ENCODE measurements around the gene DLG1. TPM values are rescaled to one million over a fixed set of nuclear protein-coding genes. Genes with fewer than 3 reads are reported as not detected.

DLG1 gene
- total and polyA plus RNA-seq, 2 of the 4 experiments (the other 2 are of a cell fraction), result 21.2 to 57.7 TPM

DNA sequence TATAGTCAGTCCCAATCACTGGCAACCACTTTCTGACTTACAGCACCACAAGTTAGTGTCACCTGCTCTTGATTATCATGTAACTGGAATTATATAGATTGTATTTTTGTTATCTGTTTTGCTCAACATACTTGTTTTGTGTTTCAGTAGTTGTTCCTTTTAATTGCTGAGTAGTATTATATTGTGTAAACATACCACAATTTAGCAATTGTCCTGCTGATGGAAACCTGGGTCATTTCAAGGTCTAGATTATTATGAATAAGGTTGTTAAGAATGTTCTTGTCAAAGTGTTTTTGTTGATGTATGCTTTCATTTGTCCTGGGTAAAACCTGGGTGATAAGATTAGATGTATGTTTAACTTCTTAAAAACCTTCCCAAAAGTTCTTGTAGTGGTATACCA is 186.7 kb downstream of the DLG1 start:
- no peak overlapping the region for H3K18ac ChIP-seq (ENCODE audit: low read depth, low read length)
- no peak overlapping the region for H2AFZ ChIP-seq (replicated peaks; ENCODE audit: low read length, poor library complexity)
- no peaks in the 10 kb centered on the region for H4K20me1 ChIP-seq (ENCODE audit: insufficient read depth, low read length)
- intact Hi-C loops (cut with micrococcal nuclease) (no loop called here), dilution Hi-C loops (cut with HindIII; ENCODE audit: low sequenced_read_pairs, unreplicated experiment) (no loop called here), in situ Hi-C loops (cut with MboI; ENCODE audit: low sequenced_read_pairs) (no loop called here)
- no peak overlapping the region for H3K4me3 ChIP-seq (ENCODE audit: insufficient read depth, low read depth, low read length)
- no peak overlapping the region for H3K4me2 ChIP-seq (ENCODE audit: low read depth, low read length)
- no peak overlapping the region for H4K5ac ChIP-seq (ENCODE audit: low read depth, low read length)
- H3K9ac ChIP-seq (ENCODE audit: low read depth, low read length), result no peak overlapping the region
- no peak overlapping the region for H3K4ac ChIP-seq (ENCODE audit: low read depth, low read length)
- no peak overlapping the region for H3K14ac ChIP-seq (replicated peaks; ENCODE audit: low read depth, low read length)
- H3K27ac ChIP-seq (ENCODE audit: insufficient read depth, low read length), result no peak overlapping the region
- no peak overlapping the region for H3K23ac ChIP-seq (ENCODE audit: low read depth, low read length)
- no peaks in the 10 kb centered on the region for H3K4me1 ChIP-seq (ENCODE audit: control insufficient read depth, insufficient read depth, low read length)
- H3K36me3 ChIP-seq (ENCODE audit: control insufficient read depth, insufficient read depth, low read length), result peaks cover 7% of the 10 kb centered on the region
- H3K9me1 ChIP-seq (ENCODE audit: insufficient read depth, low read length), result no peaks in the 10 kb centered on the region
- ATAC-seq (ENCODE audit: low read depth), result no peak
- H2BK15ac ChIP-seq (ENCODE audit: low read depth, low read length), result no peak overlapping the region
- H4K91ac ChIP-seq (ENCODE audit: insufficient read depth, low read depth, low read length), result no peak overlapping the region
- peaks cover 8 to 9% of the 10 kb centered on the region in 2 experiments; a peak in 2 of 4 replicates for H3K79me1 ChIP-seq (ENCODE audit: low read depth in 1 of 2, low read length in 2 of 2)
- ChIA-PET CTCF (no interaction called here), POLR2A (ENCODE audit: unreplicated experiment) (no interaction called here)
- H2AK9ac ChIP-seq (replicated peaks; ENCODE audit: low read depth, low read length, poor library complexity), result no peak overlapping the region
- TF ChIP-seq, protein P1, sequence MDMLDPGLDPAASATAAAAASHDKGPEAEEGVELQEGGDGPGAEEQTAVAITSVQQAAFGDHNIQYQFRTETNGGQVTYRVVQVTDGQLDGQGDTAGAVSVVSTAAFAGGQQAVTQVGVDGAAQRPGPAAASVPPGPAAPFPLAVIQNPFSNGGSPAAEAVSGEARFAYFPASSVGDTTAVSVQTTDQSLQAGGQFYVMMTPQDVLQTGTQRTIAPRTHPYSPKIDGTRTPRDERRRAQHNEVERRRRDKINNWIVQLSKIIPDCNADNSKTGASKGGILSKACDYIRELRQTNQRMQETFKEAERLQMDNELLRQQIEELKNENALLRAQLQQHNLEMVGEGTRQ (IDR thresholded peaks at IDR 0.05; ENCODE audit: low read depth, low read length), result no peak
- TF ChIP-seq CEBPB (IDR thresholded peaks at IDR 0.05; ENCODE audit: low read depth, low read length), result no peak
- no peak for TF ChIP-seq FOS (IDR thresholded peaks at IDR 0.05; ENCODE audit: low read depth, low read length)
- TF ChIP-seq RFX5 (IDR thresholded peaks at IDR 0.05; ENCODE audit: low read depth, low read length), result no peak
- no peak for TF ChIP-seq MAFK (IDR thresholded peaks at IDR 0.05; ENCODE audit: low read depth, low read length)
- no peak for TF ChIP-seq BHLHE40 (IDR thresholded peaks at IDR 0.05; ENCODE audit: low read depth, low read length)
- TF ChIP-seq SMC3 (IDR thresholded peaks at IDR 0.05; ENCODE audit: low read depth, low read length), result no peak
- TF ChIP-seq, protein P2, sequence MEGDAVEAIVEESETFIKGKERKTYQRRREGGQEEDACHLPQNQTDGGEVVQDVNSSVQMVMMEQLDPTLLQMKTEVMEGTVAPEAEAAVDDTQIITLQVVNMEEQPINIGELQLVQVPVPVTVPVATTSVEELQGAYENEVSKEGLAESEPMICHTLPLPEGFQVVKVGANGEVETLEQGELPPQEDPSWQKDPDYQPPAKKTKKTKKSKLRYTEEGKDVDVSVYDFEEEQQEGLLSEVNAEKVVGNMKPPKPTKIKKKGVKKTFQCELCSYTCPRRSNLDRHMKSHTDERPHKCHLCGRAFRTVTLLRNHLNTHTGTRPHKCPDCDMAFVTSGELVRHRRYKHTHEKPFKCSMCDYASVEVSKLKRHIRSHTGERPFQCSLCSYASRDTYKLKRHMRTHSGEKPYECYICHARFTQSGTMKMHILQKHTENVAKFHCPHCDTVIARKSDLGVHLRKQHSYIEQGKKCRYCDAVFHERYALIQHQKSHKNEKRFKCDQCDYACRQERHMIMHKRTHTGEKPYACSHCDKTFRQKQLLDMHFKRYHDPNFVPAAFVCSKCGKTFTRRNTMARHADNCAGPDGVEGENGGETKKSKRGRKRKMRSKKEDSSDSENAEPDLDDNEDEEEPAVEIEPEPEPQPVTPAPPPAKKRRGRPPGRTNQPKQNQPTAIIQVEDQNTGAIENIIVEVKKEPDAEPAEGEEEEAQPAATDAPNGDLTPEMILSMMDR (conservative IDR thresholded peaks at IDR 0.05; ENCODE audit: low read depth, low read length), result no peak
- no TSS peak for BruUV-seq (replicated peaks)
- no peak for DNase-seq
- no peak overlapping the region for H2BK20ac ChIP-seq (ENCODE audit: low read depth, low read length)
- no peaks in the 10 kb centered on the region for H3K9me3 ChIP-seq (ENCODE audit: control insufficient read depth, insufficient read depth, low read length)
- H3K27me3 ChIP-seq (ENCODE audit: control insufficient read depth, insufficient read depth, low read length), result no peaks in the 10 kb centered on the region
- no peak overlapping the region for H3K56ac ChIP-seq (ENCODE audit: extremely low read depth, insufficient read depth, low read length)
- no peak overlapping the region for H2BK120ac ChIP-seq (ENCODE audit: low read depth, low read length)
- no peak overlapping the region for H2BK5ac ChIP-seq (ENCODE audit: low read depth, low read length, poor library complexity, severe bottlenecking)
- H4K8ac ChIP-seq (ENCODE audit: low read depth in 2 of 2, low read length in 2 of 2), result no peak overlapping the region
- H2AK5ac ChIP-seq (ENCODE audit: low read depth, low read length), result no peak overlapping the region

All from IMR-90 (cell line).